GM12878 (cell line): ENCODE results near the gene IRGC. TPM values are rescaled to one million over a fixed set of nuclear protein-coding genes. Genes with fewer than 3 reads are reported as not detected.

Experiments
- ATAC-seq: fragments of 200-7000 bp; cut with Tn5 transposase; 3 replicates; pipeline ENCODE4 v1.9.1; 2020; ENCODE audit warnings: mild to moderate bottlenecking, moderate library complexity
- BruUV-seq: library from RNA; stranded (reverse); fragments of 400-500 nt; replicated peaks from 2 replicates; lab custom pipeline; 2021; lab: Mats Ljungman, UMichigan
- CTCF ChIA-PET: fragments of 300-600 bp; sonication (Branson Sonifier 250); formaldehyde crosslinking; extraction: SDS; loops from one replicate; lab custom pipeline; 2021; ENCODE audit warnings: inconsistent platforms; lab: Yijun Ruan, JAX
- POLR2A ChIA-PET: fragments of 350-600 bp; formaldehyde crosslinking; extraction: SDS; loops from one replicate; lab custom pipeline; 2021; ENCODE audit warnings: inconsistent platforms; lab: Charles Lee
- RAD21 ChIA-PET: fragments of 300-600 bp; sonication (Branson Sonifier 250); formaldehyde crosslinking; loops from one replicate; lab custom pipeline; 2023; ENCODE audit warnings: antibody characterized with exemption; ENCODE audit not compliant: unreplicated experiment; lab: Charles Lee
- SMC1A ChIA-PET: fragments of 300-600 bp; sonication (Branson Sonifier 250); formaldehyde crosslinking; loops from one replicate; lab custom pipeline; 2023; ENCODE audit not compliant: unreplicated experiment, uncharacterized antibody; lab: Charles Lee
- DNase-seq: peaks from one replicate; pipeline ENCODE4 v3.0.0-alpha.2; 2011; ENCODE audit warnings: low read depth, low spot score
- FAIRE-seq: peaks from 3 replicates; lab custom pipeline; 2011; peaks lifted over from hg19 to GRCh38; lab: Jason Lieb, UNC
- H2AFZ ChIP-seq: 2 replicates; pipeline ENCODE4 v1.6.0; 2011; ENCODE audit warnings: low read depth, low read length, control low read depth; ENCODE audit not compliant: control insufficient read depth
- H3K27ac ChIP-seq: 2 replicates; pipeline ENCODE4 v1.5.1; 2011; ENCODE audit warnings: control low read depth; ENCODE audit not compliant: control insufficient read depth, insufficient read depth
- H3K27me3 ChIP-seq, 2 experiments: replicated peaks in 1 of 2; 2 replicates each; pipeline versions ENCODE4 v1.6.0 to v1.6.1; 2011; ENCODE audit warnings: low read length in 1 of 2; ENCODE audit not compliant: control insufficient read depth in 2 of 2, insufficient read depth in 2 of 2
- H3K36me3 ChIP-seq, 2 experiments: 2 replicates each; pipeline ENCODE4 v1.5.1; 2011; ENCODE audit warnings: low read length in 1 of 2; ENCODE audit not compliant: control insufficient read depth in 2 of 2, insufficient read depth in 2 of 2
- H3K4me1 ChIP-seq: 2 replicates; pipeline ENCODE4 v1.6.1; 2011; ENCODE audit warnings: mild to moderate bottlenecking, low read length, moderate library complexity, mixed read lengths; ENCODE audit not compliant: control insufficient read depth, insufficient read depth
- H3K4me2 ChIP-seq: 2 replicates; pipeline ENCODE4 v1.6.0; 2011; ENCODE audit warnings: control low read depth; ENCODE audit not compliant: control insufficient read depth, insufficient read depth
- H3K4me3 ChIP-seq: fragments of 200-600 bp; sonication (generic); 2 replicates; pipeline ENCODE4 v1.5.1; 2016
- H3K79me2 ChIP-seq: 2 replicates; pipeline ENCODE4 v1.6.0; 2011; ENCODE audit warnings: low read length; ENCODE audit not compliant: control insufficient read depth, insufficient read depth
- H3K9ac ChIP-seq: 2 replicates; pipeline ENCODE4 v1.8.0; 2011; ENCODE audit warnings: low read length, control low read depth, mixed read lengths; ENCODE audit not compliant: control insufficient read depth, insufficient read depth
- H3K9me3 ChIP-seq: replicated peaks from 3 replicates; pipeline ENCODE4 v1.5.1; 2011; ENCODE audit warnings: mild to moderate bottlenecking, low read length; ENCODE audit not compliant: control insufficient read depth, insufficient read depth
- H4K20me1 ChIP-seq: 2 replicates; pipeline ENCODE4 v1.6.0; 2011; ENCODE audit not compliant: control insufficient read depth, insufficient read depth
- JUND ChIP-seq: IDR thresholded peaks from 2 replicates; pipeline ENCODE4 v1.6.1; 2012; ENCODE audit warnings: low read depth, mild to moderate bottlenecking, low read length, improper control_type of control experiment, moderate library complexity
- RCOR1 ChIP-seq: conservative IDR thresholded peaks from 2 replicates; pipeline ENCODE4 v1.6.1; 2012; ENCODE audit warnings: low read depth, low read length, improper control_type of control experiment
- RELB ChIP-seq: fragments of 450-650 bp; IDR thresholded peaks from 2 replicates; pipeline ENCODE4 v1.6.1; 2017; ENCODE audit warnings: low read depth, mild to moderate bottlenecking, moderate library complexity
- TBL1XR1 ChIP-seq: IDR thresholded peaks from 2 replicates; pipeline ENCODE4 v1.6.1; 2012; ENCODE audit warnings: low read depth, low read length, improper control_type of control experiment
- WGBS: methylation state at CpG from one replicate; pipeline ENCODE4 v1.1.6; 2016; ENCODE audit warnings: low lambda C conversion rate; ENCODE audit not compliant: insufficient replicate concordance, insufficient coverage; ENCODE audit errors: missing lambda C conversion rate; 5-methylcytosine and 5-hydroxymethylcytosine counted together
- in situ Hi-C: fragments of 300-500 bp; cut with MboI; formaldehyde crosslinking; loops from 9 replicates; pipeline ENCODE4 v1.14.3; 2018; ENCODE audit warnings: mixed read lengths
- intact Hi-C: fragments of 100-400 bp; cut with micrococcal nuclease; formaldehyde crosslinking; loops from one replicate; pipeline ENCODE4 v1.14.2; 2022; ENCODE audit not compliant: unreplicated experiment
- polyA plus RNA-seq, 11 experiments: library from polyadenylated mRNA; depleted of rRNA in 4 of 11; unstranded in 6 of 11; stranded (reverse) in 5 of 11; fragments of >200 nt; fragmentation: Nextera tagmentation in 4 of 11; fragmentation: Illumina TruSeq in 1 of 11; extraction: Ambion mirVana in 4 of 11; extraction: Trizol in 1 of 11; gene quantifications; 1 replicate in 1 of 11; 2 replicates in 10 of 11; pipeline versions ENCODE4 v1.2.1 to v1.2.3, GENCODE V29; 2011 to 2016; ENCODE audit warnings: inconsistent platforms in 2 of 11, missing spikeins in 2 of 11, low read depth in 1 of 11
- total RNA-seq, 4 experiments: library from RNA; depleted of rRNA in 3 of 4; stranded (reverse); fragments of >200 nt in 3 of 4; fragmentation: Illumina TruSeq in 1 of 4; extraction: Trizol in 1 of 4; gene quantifications; 2 replicates each; pipeline versions ENCODE4 v1.2.1 to v1.2.3, GENCODE V29; 2013 to 2021
- TF ChIP-seq, protein P1 (sequence below): IDR thresholded peaks from 2 replicates; pipeline ENCODE4 v1.6.1; 2012; ENCODE audit warnings: improper control_type of control experiment, low read depth, low read length; ENCODE audit not compliant: insufficient replicate concordance

Gene IRGC
- total and polyA plus RNA-seq, 10 of the 15 experiments (the other 5 are each of a cell fraction or from before 2014, with no cell fraction given): 0.04 TPM; not detected in 9

- 46% methylated on average over 2 of the region's 2 CpGs for WGBS
- Histone ChIP-seq H2AFZ (no peak overlapping the region), H4K20me1 (no peaks in the 10 kb centered on the region), H3K79me2 (no peaks in the 10 kb centered on the region), H3K4me1 (no peaks in the 10 kb centered on the region), H3K27me3 (no peaks in the 10 kb centered on the region), H3K36me3 (no peaks in the 10 kb centered on the region), H3K9me3 (no peaks in the 10 kb centered on the region), H3K4me3 (no peak overlapping the region), H3K27ac (no peak overlapping the region), H3K4me2 (no peak overlapping the region), H3K9ac (no peak overlapping the region)
- no peak for ATAC-seq
- intact Hi-C loops (no loop called here), in situ Hi-C loops (no loop called here)
- no peak for FAIRE-seq
- TF ChIP-seq JUND: no peak
- no peak for TF ChIP-seq TBL1XR1
- TF ChIP-seq RELB: no peak
- TF ChIP-seq RCOR1: no peak
- TF ChIP-seq, protein P1, sequence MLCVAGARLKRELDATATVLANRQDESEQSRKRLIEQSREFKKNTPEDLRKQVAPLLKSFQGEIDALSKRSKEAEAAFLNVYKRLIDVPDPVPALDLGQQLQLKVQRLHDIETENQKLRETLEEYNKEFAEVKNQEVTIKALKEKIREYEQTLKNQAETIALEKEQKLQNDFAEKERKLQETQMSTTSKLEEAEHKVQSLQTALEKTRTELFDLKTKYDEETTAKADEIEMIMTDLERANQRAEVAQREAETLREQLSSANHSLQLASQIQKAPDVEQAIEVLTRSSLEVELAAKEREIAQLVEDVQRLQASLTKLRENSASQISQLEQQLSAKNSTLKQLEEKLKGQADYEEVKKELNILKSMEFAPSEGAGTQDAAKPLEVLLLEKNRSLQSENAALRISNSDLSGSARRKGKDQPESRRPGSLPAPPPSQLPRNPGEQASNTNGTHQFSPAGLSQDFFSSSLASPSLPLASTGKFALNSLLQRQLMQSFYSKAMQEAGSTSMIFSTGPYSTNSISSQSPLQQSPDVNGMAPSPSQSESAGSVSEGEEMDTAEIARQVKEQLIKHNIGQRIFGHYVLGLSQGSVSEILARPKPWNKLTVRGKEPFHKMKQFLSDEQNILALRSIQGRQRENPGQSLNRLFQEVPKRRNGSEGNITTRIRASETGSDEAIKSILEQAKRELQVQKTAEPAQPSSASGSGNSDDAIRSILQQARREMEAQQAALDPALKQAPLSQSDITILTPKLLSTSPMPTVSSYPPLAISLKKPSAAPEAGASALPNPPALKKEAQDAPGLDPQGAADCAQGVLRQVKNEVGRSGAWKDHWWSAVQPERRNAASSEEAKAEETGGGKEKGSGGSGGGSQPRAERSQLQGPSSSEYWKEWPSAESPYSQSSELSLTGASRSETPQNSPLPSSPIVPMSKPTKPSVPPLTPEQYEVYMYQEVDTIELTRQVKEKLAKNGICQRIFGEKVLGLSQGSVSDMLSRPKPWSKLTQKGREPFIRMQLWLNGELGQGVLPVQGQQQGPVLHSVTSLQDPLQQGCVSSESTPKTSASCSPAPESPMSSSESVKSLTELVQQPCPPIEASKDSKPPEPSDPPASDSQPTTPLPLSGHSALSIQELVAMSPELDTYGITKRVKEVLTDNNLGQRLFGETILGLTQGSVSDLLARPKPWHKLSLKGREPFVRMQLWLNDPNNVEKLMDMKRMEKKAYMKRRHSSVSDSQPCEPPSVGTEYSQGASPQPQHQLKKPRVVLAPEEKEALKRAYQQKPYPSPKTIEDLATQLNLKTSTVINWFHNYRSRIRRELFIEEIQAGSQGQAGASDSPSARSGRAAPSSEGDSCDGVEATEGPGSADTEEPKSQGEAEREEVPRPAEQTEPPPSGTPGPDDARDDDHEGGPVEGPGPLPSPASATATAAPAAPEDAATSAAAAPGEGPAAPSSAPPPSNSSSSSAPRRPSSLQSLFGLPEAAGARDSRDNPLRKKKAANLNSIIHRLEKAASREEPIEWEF: no peak
- SMC1A ChIA-PET: interaction anchor here (0.8 kb wide), 1 partner anchor 42 kb away, joined by 3 read pairs; no protein-coding TSS in a partner anchor
- no TSS peak for BruUV-seq
- DNase-seq: no peak
- CTCF ChIA-PET: no interaction called here
- POLR2A ChIA-PET: no interaction called here
- RAD21 ChIA-PET: no interaction called here
These were observed 32.0 kb upstream of the IRGC start for GRCh38 chr19:43683905-43684304.
